Endothelial cell (in vitro differentiated cells): ENCODE results near the gene FEM1B. TPM values are rescaled to one million over a fixed set of nuclear protein-coding genes. Genes with fewer than 3 reads are reported as not detected.

Source experiments
- DNase-seq: peaks from one replicate; pipeline ENCODE4 v3.0.0; 2021; ENCODE audit warnings: low spot score
- H3K27ac Mint-ChIP-seq: one replicate; pipeline ENCODE4 v1.8.0; 2021; ENCODE audit warnings: mixed read lengths, inconsistent platforms; ENCODE audit not compliant: unreplicated experiment
- H3K27me3 Mint-ChIP-seq: one replicate; pipeline ENCODE4 v1.8.0; 2021; ENCODE audit warnings: mild to moderate bottlenecking, moderate library complexity, mixed read lengths, inconsistent platforms; ENCODE audit not compliant: unreplicated experiment
- H3K36me3 Mint-ChIP-seq: one replicate; pipeline ENCODE4 v1.8.0; 2021; ENCODE audit warnings: mild to moderate bottlenecking, low read depth, mixed read lengths, inconsistent platforms; ENCODE audit not compliant: unreplicated experiment
- H3K4me1 Mint-ChIP-seq: one replicate; pipeline ENCODE4 v1.8.0; 2021; ENCODE audit warnings: mild to moderate bottlenecking, mixed read lengths, inconsistent platforms; ENCODE audit not compliant: unreplicated experiment
- H3K4me3 Mint-ChIP-seq: one replicate; pipeline ENCODE4 v1.8.0; 2021; ENCODE audit warnings: mild to moderate bottlenecking, mixed read lengths, inconsistent platforms; ENCODE audit not compliant: unreplicated experiment
- H3K9me3 Mint-ChIP-seq: one replicate; pipeline ENCODE4 v1.8.0; 2021; ENCODE audit warnings: mixed read lengths, inconsistent platforms; ENCODE audit not compliant: unreplicated experiment
- CTCF ChIP-seq: fragments of 200-600 bp; sonication (generic); IDR thresholded peaks from one replicate; pipeline ENCODE4 v1.5.0; 2021; ENCODE audit warnings: antibody characterized with exemption; ENCODE audit not compliant: unreplicated experiment
- long read RNA-seq: library from polyadenylated mRNA; unstranded; transcript quantifications from one replicate; pipeline ENCODE4 v2.0.0, GENCODE V29; 2020; ENCODE audit not compliant: unreplicated experiment
- total RNA-seq: library from RNA; stranded (reverse); fragmentation: NEBNext Ultra II Directional; extraction: Animal tissue kit (Norgen Biotek cat#: 25700); gene quantifications from one replicate; pipeline ENCODE4 v1.2.1, GENCODE V29; 2021; ENCODE audit not compliant: unreplicated experiment

FEM1B gene
- total RNA-seq, result 47.8 TPM
- long read RNA-seq, full-length matches to known transcripts, result 1 of 2 reads
- long read RNA-seq, partial matches to known transcripts, result 0 of 2 reads
- long read RNA-seq, other reads (novel, unspliced or antisense), result 1 of 2 reads

GRCh38 chr15:68277603-68278344 lies at the start of gene FEM1B:
FEM1B (plus strand) TSS chr15:68277745; CDS start chr15:68278418, 673 bp downstream.
- peaks cover 66% of the 10 kb centered on the region for H3K4me1 Mint-ChIP-seq
- no peak for TF ChIP-seq CTCF
- no peaks in the 10 kb centered on the region for H3K36me3 Mint-ChIP-seq

DNA sequence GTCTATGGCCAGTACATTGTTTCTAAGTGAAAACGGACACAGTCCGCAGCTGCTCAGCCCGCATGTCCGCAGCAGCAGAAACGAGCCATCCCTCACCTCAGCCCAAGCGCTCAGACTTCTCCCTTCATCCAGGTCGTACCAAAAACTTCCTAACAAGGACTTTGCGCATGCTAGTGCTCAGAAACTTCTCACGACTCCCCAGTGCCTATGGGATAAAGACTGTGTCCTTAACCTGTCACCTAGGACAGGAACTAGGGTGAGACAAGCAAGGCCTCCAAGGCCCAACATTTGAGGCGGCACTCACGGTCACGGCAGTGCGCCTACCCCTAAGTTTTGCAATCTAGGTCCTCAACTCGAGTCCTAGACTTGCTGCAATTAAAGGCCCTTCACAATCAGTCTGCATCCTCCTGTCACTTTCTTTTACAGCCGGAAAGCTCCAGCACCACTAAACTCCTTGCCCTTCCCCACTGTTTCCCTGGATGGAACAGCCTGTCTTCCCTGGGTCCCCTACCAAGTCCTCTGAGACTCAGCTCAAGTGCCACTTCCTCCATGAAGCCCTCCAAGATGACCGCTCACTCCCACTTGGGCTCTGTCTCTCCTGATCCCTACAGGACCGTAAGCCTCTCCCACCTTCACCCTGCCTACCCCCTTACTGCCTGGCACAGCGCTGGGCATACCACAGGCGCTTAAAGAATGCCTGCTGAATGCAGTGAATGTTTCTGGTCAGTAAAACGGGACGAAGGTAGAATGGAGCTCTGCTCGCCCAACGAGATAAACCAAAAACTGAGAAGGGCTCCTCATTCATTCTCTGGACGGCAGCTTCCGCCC lies 49.2 kb upstream of the FEM1B start:
- H3K27me3 Mint-ChIP-seq, result peaks cover 19% of the 10 kb centered on the region
- H3K4me3 Mint-ChIP-seq, result peak overlapping the region; percentile 88
- peaks cover 19% of the 10 kb centered on the region for H3K4me1 Mint-ChIP-seq
- no peak overlapping the region for H3K27ac Mint-ChIP-seq
- no peaks in the 10 kb centered on the region for H3K36me3 Mint-ChIP-seq
- no peak for DNase-seq
- no peak for TF ChIP-seq CTCF
- H3K9me3 Mint-ChIP-seq, result no peaks in the 10 kb centered on the region

More at GRCh38 chr15:68277603-68278344, at the start of gene FEM1B:
- peak within 1 kb of the TSS; percentile 99 for H3K4me3 Mint-ChIP-seq
- no peaks in the 10 kb centered on the region for H3K9me3 Mint-ChIP-seq
- H3K27ac Mint-ChIP-seq, result peak within 1 kb of the TSS; percentile 88
- H3K27me3 Mint-ChIP-seq, result peaks cover 2% of the 10 kb centered on the region
- peak; percentile 78 for DNase-seq

- Mint-ChIP-seq H3K4me3 (peak overlapping the region; percentile 88), H3K27me3 (peaks cover 20% of the 10 kb centered on the region), H3K9me3 (no peaks in the 10 kb centered on the region), H3K36me3 (no peaks in the 10 kb centered on the region), H3K4me1 (peaks cover 25% of the 10 kb centered on the region), H3K27ac (no peak overlapping the region)
- TF ChIP-seq CTCF, result no peak
- no peak for DNase-seq
These were observed 48.6 kb upstream of the FEM1B start for GRCh38 chr15:68228971-68229385.

GRCh38 chr15:68229386-68230156 lies 48.0 kb upstream of the FEM1B start, which contains the start of gene CLN6:
CLN6 (minus strand) TSS chr15:68229728; CDS start chr15:68229584, 144 bp downstream.
- Mint-ChIP-seq H3K4me3 (peak within 1 kb of the TSS; percentile 95), H3K27me3 (peaks cover 19% of the 10 kb centered on the region), H3K36me3 (no peaks in the 10 kb centered on the region), H3K9me3 (no peaks in the 10 kb centered on the region), H3K4me1 (peaks cover 28% of the 10 kb centered on the region), H3K27ac (peak within 1 kb of the TSS; percentile 85)
- peak; percentile 79 for DNase-seq
- TF ChIP-seq CTCF, result no peak
